Measurements from ENCODE around the gene THPO. TPM values are rescaled to one million over a fixed set of nuclear protein-coding genes. Genes with fewer than 3 reads are reported as not detected.
A peak's percentile ranks its signal among the peaks of the same experiment; 100 is the strongest.

Gene THPO
- total and polyA plus RNA-seq, 10 of the 15 experiments (the other 5 are each of a cell fraction or from before 2014, with no cell fraction given) = not detected

DNA sequence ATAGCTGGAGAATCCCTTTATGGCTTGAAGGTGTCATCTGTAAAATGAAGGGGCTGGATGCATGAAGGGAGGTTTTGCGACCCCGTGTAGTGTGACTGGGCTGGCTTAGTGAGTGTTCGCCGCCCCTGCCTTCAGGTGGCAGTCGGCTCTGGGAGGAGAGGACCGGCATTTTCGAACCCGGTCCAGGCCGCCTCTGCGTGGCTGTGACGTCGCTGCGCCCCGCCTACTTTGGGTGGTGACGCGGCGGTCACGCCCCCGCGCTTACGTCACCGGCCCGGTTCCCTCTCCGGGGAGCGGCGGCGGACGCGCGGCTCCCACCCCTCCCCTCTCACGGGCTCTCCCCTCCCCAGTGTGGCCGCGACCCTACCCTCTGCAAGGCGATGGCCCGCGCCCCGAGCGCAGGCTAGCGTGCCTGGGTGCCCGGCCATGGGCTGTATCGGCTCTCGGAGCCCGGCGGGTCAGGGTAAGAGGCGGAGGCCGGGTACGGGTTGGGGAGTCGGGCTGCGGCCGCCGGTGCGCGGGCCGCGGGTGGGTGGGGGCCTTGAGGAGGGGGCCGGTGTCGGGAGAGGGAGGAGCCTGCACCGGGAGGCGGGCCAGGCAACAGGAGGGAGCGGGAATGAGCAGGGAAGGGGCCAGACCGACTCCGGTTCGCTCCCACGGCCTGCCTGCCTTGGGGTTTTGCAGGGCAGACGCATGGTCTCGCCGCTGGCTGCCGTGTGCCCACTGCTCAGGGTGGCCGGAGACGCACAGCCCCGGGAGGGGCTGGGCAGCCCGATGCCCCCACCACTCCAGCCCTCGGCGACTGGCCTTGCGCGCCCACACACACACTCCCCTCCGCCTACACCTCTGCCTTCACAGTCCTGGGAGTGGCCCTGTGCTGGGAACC lies 42.1 kb downstream of the THPO start (continued):
- TF ChIP-seq HSF1 (IDR thresholded peaks at IDR 0.05; ENCODE audit: low read depth, low read length) (no peak), BHLHE40 (IDR thresholded peaks at IDR 0.05; ENCODE audit: borderline replicate concordance in 1 of 2, low read depth in 2 of 2, low read length in 1 of 2) (peak in 1 of 2 experiments; percentile 47; a peak in 2 of 4 replicates), NFXL1 (IDR thresholded peaks at IDR 0.05; ENCODE audit: borderline replicate concordance) (no peak), POLR2AphosphoS5 (IDR thresholded peaks at IDR 0.05; ENCODE audit: low read length) (peak; percentile 90), SREBF1 (IDR thresholded peaks at IDR 0.05; ENCODE audit: low read length) (no peak), RB1 (IDR thresholded peaks at IDR 0.05; ENCODE audit: borderline replicate concordance) (no peak), SUPT20H (IDR thresholded peaks at IDR 0.05; ENCODE audit: borderline replicate concordance, control insufficient read depth, low read depth, low read length) (no peak), EZH2 (IDR thresholded peaks at IDR 0.05; ENCODE audit: borderline replicate concordance, control insufficient read depth, low read depth, low read length) (no peak), YBX1 (IDR thresholded peaks at IDR 0.05) (no peak), ZBED1 (IDR thresholded peaks at IDR 0.05; ENCODE audit: borderline replicate concordance) (peak; percentile 58; the same call in 1 of the 2 replicates), HDAC2 (IDR thresholded peaks at IDR 0.05) (no peak), PBX3 (IDR thresholded peaks at IDR 0.05; ENCODE audit: insufficient replicate concordance, low read depth, low read length) (no peak), CBX3 (IDR thresholded peaks at IDR 0.05; ENCODE audit: borderline replicate concordance, low read depth) (no peak), LARP7 (IDR thresholded peaks at IDR 0.05) (no peak), SUZ12 (IDR thresholded peaks at IDR 0.05; ENCODE audit: unreplicated experiment) (no peak), IRF5 (IDR thresholded peaks at IDR 0.05; ENCODE audit: borderline replicate concordance) (no peak), NFIC (IDR thresholded peaks at IDR 0.05; ENCODE audit: low read depth, low read length) (no peak), MEF2A (IDR thresholded peaks at IDR 0.05; ENCODE audit: insufficient read depth, low read depth, low read length) (no peak), EP300 (IDR thresholded peaks at IDR 0.05; ENCODE audit: borderline replicate concordance in 1 of 2, control insufficient read depth in 1 of 2, low read depth in 2 of 2, low read length in 2 of 2) (no peak), SMAD1 (IDR thresholded peaks at IDR 0.05; ENCODE audit: low read depth, partially characterized antibody) (no peak)
- TF ChIP-seq, protein P1, sequence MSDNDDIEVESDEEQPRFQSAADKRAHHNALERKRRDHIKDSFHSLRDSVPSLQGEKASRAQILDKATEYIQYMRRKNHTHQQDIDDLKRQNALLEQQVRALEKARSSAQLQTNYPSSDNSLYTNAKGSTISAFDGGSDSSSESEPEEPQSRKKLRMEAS (IDR thresholded peaks at IDR 0.05; ENCODE audit: low read depth, low read length) = no peak
- TF ChIP-seq, protein P2, sequence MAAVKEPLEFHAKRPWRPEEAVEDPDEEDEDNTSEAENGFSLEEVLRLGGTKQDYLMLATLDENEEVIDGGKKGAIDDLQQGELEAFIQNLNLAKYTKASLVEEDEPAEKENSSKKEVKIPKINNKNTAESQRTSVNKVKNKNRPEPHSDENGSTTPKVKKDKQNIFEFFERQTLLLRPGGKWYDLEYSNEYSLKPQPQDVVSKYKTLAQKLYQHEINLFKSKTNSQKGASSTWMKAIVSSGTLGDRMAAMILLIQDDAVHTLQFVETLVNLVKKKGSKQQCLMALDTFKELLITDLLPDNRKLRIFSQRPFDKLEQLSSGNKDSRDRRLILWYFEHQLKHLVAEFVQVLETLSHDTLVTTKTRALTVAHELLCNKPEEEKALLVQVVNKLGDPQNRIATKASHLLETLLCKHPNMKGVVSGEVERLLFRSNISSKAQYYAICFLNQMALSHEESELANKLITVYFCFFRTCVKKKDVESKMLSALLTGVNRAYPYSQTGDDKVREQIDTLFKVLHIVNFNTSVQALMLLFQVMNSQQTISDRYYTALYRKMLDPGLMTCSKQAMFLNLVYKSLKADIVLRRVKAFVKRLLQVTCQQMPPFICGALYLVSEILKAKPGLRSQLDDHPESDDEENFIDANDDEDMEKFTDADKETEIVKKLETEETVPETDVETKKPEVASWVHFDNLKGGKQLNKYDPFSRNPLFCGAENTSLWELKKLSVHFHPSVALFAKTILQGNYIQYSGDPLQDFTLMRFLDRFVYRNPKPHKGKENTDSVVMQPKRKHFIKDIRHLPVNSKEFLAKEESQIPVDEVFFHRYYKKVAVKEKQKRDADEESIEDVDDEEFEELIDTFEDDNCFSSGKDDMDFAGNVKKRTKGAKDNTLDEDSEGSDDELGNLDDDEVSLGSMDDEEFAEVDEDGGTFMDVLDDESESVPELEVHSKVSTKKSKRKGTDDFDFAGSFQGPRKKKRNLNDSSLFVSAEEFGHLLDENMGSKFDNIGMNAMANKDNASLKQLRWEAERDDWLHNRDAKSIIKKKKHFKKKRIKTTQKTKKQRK (IDR thresholded peaks at IDR 0.05; ENCODE audit: low read depth, low read length) = no peak
